Aorta (tissue), 5 donors: ENCODE measurements around the gene PAQR7. TPM values are rescaled to one million over a fixed set of nuclear protein-coding genes. Genes with fewer than 3 reads are reported as not detected.

Source experiments
- ATAC-seq: fragments of 200-7000 bp; cut with Tn5 transposase; one replicate; pipeline ENCODE4 v1.9.1; 2022; ENCODE audit warnings: moderate library complexity; ENCODE audit not compliant: low FRiP score
- DNase-seq, 2 donors: peaks; one replicate each; pipeline ENCODE4 v3.0.0-alpha.2; 2020
- H3K27ac ChIP-seq, 2 donors: one replicate each; pipeline ENCODE4 v1.5.1; 2013; ENCODE audit warnings: low read length in 2 of 2, mild to moderate bottlenecking in 2 of 2, moderate library complexity in 2 of 2, control low read depth in 1 of 2, inconsistent platforms in 1 of 2, low read depth in 1 of 2
- H3K27me3 ChIP-seq, 2 donors: one replicate each; pipeline ENCODE4 v1.6.1; 2013; ENCODE audit warnings: control low read depth in 1 of 2, low read length in 1 of 2, mild to moderate bottlenecking in 1 of 2, moderate library complexity in 1 of 2; ENCODE audit not compliant: insufficient read depth in 2 of 2, control insufficient read depth in 1 of 2
- H3K36me3 ChIP-seq, 2 donors: one replicate each; pipeline ENCODE4 v1.6.1; 2013; ENCODE audit warnings: control low read depth in 1 of 2, low read length in 1 of 2, mild to moderate bottlenecking in 1 of 2; ENCODE audit not compliant: insufficient read depth in 2 of 2, control insufficient read depth in 1 of 2
- H3K4me1 ChIP-seq, 2 donors: one replicate each; pipeline ENCODE4 v1.6.1; 2013; ENCODE audit warnings: low read length in 2 of 2, control low read depth in 1 of 2, mild to moderate bottlenecking in 1 of 2, moderate library complexity in 1 of 2; ENCODE audit not compliant: insufficient read depth in 2 of 2, control insufficient read depth in 1 of 2
- H3K4me3 ChIP-seq, 2 donors: one replicate each; pipeline ENCODE4 v1.5.1; 2013; ENCODE audit warnings: low read length in 2 of 2, control low read depth in 1 of 2, mild to moderate bottlenecking in 1 of 2
- H3K9me3 ChIP-seq: one replicate; pipeline ENCODE4 v1.6.1; 2013; ENCODE audit warnings: mild to moderate bottlenecking, low read length; ENCODE audit not compliant: control insufficient read depth
- WGBS, 2 donors: extraction: QIAGEN DNeasy Blood & Tissue Kit; methylation state at CpG; one replicate each; pipeline ENCODE4 v1.1.7; 2013; 5-methylcytosine and 5-hydroxymethylcytosine counted together
- intact Hi-C, 2 donors: fragments of 100-400 bp; cut with DNase I; formaldehyde crosslinking; loops; one replicate each; pipeline versions ENCODE4 v1.14.2 to v1.15.0; 2022
- long read RNA-seq, 2 donors: library from polyadenylated mRNA; unstranded; transcript quantifications; one replicate each; pipeline ENCODE4 v2.0.0, GENCODE V29; 2020 to 2021
- polyA plus RNA-seq, 2 donors: library from polyadenylated mRNA; stranded (reverse); fragments of 200-250 nt; gene quantifications; one replicate each; pipeline ENCODE4 v1.2.3, GENCODE V29; 2013
- total RNA-seq, 2 donors: library from RNA; stranded (reverse); fragmentation: NEBNext Ultra II Directional; extraction: Animal tissue kit (Norgen Biotek cat#: 25700); gene quantifications; one replicate each; pipeline ENCODE4 v1.2.1, GENCODE V29; 2021
- donor health status: healthy with polysubstance abuse.
- donor health status: Bipolar disorder and iron deficiency.
- donor health status: DM: no; HTN: no; CAD: no.
- donor health status: DM: no; HTN: no; CAD: no.
- donor health status: DM: yes; HTN: yes; CAD: no.

Gene PAQR7
- total RNA-seq: 10 to 100 TPM in 1 of 2 donors, 1 to 10 TPM in 1; 6.4 to 11.3 TPM
- polyA plus RNA-seq: 1 to 10 TPM; 7.9 to 8.5 TPM
- long read RNA-seq, donor 1, partial matches to known transcripts: 0 of 4 reads
- long read RNA-seq, donor 1, other reads (novel, unspliced or antisense): 4 of 4 reads
- long read RNA-seq, donor 2: 0 reads

DNA sequence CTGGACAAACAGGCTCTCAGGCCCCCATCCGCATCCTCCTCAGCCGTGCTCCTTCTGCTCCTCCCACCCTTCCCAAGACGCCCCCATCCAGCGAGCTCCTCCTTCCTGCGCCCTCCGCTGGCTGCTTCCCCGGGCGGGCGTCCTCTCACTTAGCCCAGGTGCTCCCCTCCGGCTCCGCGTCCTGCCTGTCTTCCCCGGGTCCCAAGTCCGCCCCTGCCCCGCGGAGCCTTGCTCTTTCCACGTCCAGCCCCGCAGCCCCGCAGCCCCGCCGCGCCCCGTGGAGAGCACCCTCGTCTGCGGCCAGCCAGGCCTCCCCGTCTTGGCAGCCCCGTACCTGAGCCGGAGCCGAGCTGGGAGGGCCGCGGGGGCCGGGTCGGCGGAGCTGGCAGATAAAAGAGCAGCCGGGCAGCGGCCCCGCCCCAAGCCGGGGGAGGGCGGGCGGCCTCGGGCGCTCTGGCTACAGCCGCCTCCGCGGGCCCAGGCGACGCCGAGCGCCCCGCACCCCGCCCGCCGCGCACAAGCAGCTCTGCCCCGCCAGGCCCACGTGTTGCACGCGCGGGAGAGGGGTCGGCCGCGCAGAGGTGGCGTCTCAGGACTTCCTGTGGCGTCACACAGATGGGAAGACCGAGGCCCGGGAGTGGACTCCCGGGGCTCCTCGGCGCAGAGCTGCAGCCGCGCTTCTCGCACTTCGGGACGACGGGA lies at the start of gene PAQR7:
PAQR7 (minus strand) TSS at position 555 of the 702 bp plus-strand sequence. CDS start 11,869 bp downstream, outside the sequence.
- peak; percentile 87 to 90 for DNase-seq
- H3K27me3 ChIP-seq: no peaks in the 10 kb centered on the region
- H3K36me3 ChIP-seq: no peaks in the 10 kb centered on the region
- ATAC-seq: peak; percentile 92
- H3K4me1 ChIP-seq: no peaks in the 10 kb centered on the region
- H3K4me3 ChIP-seq: peak within 1 kb of the TSS; percentile 54 to 73
- intact Hi-C loops: loop anchor here in 1 of 2 donors (1.0 kb wide), 1 partner anchor 17 kb away; no protein-coding TSS in a partner anchor
- no peaks in the 10 kb centered on the region for H3K9me3 ChIP-seq
- peak within 1 kb of the TSS in 1 of 2 donors; percentile 13 for H3K27ac ChIP-seq
- 0 to 1% methylated on average over 55 to 75 of the region's 75 CpGs for WGBS, 2 donors

- ATAC-seq: no peak
- no peaks in the 10 kb centered on the region for H3K27me3 ChIP-seq
- H3K4me1 ChIP-seq: no peaks in the 10 kb centered on the region
- DNase-seq: no peak
- no peak overlapping the region for H3K27ac ChIP-seq
- no peaks in the 10 kb centered on the region for H3K9me3 ChIP-seq
- 16 to 19% methylated on average over 2 of the region's 2 CpGs for WGBS, 2 donors
- no peak overlapping the region for H3K4me3 ChIP-seq
- intact Hi-C loops: no loop called here
- no peaks in the 10 kb centered on the region for H3K36me3 ChIP-seq
Measured at GRCh38 chr1:25924454-25924853, 48.9 kb upstream of the PAQR7 start.

DNA sequence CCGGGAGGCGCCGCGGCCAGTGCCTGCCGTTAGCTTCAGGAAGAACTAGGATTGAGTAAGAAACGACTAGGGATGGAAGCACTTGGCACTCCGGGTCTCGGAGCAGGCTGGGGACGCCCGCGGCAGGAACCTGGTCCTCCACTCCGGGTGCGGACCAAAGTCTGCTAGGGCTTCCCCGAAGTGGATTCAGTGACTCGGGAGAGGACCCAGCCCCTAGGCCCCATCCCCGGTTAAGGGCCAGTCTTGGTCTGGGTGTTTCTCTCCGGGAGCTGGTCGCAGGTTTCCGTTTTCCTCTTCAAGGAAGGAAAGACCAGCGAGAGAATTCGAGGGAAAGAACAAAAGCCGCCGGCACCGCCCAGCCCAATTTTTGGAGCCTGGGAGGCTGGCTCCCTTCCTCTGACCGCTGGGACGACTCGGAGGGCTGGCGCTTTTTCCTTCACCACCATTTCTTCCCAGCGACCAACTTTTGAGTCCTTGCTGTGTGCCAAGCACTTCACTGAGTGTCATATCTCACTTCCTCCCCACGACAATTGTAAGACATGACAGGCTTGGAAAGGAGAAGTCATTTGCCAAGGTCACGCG lies 47.6 kb upstream of the PAQR7 start:
- DNase-seq (peak; percentile 71 to 84), ATAC-seq (peak; percentile 77)
- H3K36me3 ChIP-seq: no peaks in the 10 kb centered on the region
- 1% methylated on average over 32 of the region's 32 CpGs for WGBS, 2 donors
- no peaks in the 10 kb centered on the region for H3K4me1 ChIP-seq
- peak overlapping the region; percentile 5 to 29 for H3K4me3 ChIP-seq
- H3K27ac ChIP-seq: peak overlapping the region; percentile 5 to 13
- H3K27me3 ChIP-seq: no peaks in the 10 kb centered on the region
- H3K9me3 ChIP-seq: no peaks in the 10 kb centered on the region
- intact Hi-C loops: loop anchor here in 1 of 2 donors (2.0 kb wide), 1 partner anchor 16 kb away; the partner anchor contains the start of gene STMN1

- no peaks in the 10 kb centered on the region for H3K27me3 ChIP-seq
- WGBS, 2 donors: 6 to 7% methylated on average over 49 of the region's 49 CpGs
- DNase-seq (peak in 1 of 2 donors; percentile 72), ATAC-seq (peak; percentile 74)
- intact Hi-C loops: loop anchor here in 1 of 2 donors (2.0 kb wide), 1 partner anchor 16 kb away; the partner anchor contains the start of gene STMN1
- H3K4me3 ChIP-seq: peak overlapping the region; percentile 5 to 29
- H3K36me3 ChIP-seq: no peaks in the 10 kb centered on the region
- H3K9me3 ChIP-seq: no peaks in the 10 kb centered on the region
- H3K27ac ChIP-seq: peak overlapping the region in 1 of 2 donors; percentile 13
- no peaks in the 10 kb centered on the region for H3K4me1 ChIP-seq
Measured at GRCh38 chr1:25922056-25922970, 46.8 kb upstream of the PAQR7 start.

DNA sequence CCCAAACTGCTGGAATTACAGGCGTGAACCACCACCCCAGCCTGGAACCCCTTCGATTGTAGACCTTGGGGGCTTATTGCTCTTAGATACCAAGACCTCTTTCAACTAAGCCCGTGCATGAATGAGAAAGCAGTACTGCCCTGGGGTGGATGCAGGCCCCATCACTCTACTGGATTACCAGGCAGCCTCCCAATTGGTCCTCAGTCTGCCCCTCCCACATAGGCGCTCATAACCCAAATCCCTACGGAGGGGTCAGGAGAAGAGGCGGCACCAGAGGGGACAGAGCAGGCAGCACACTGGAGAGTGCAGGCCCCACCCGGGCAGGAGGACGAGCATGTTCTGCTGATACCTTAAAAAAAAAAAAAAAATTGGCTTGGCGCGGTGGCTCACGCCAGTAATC lies 43.1 kb upstream of the PAQR7 start:
- intact Hi-C loops: no loop called here
- 90 to 91% methylated on average over 11 of the region's 11 CpGs for WGBS, 2 donors

GRCh38 chr1:25917996-25918395 lies 42.5 kb upstream of the PAQR7 start:
- ATAC-seq (no peak), DNase-seq (no peak)
- H3K36me3 ChIP-seq: no peaks in the 10 kb centered on the region
- no peak overlapping the region for H3K4me3 ChIP-seq
- WGBS, 2 donors: 58 to 67% methylated on average over 5 of the region's 5 CpGs
- intact Hi-C loops: no loop called here
- no peaks in the 10 kb centered on the region for H3K4me1 ChIP-seq
- no peak overlapping the region for H3K27ac ChIP-seq
- H3K9me3 ChIP-seq: no peaks in the 10 kb centered on the region
- H3K27me3 ChIP-seq: no peaks in the 10 kb centered on the region

More for the DNA sequence above, 43.1 kb upstream of the PAQR7 start:
- Histone ChIP-seq H3K4me1 (no peaks in the 10 kb centered on the region), H3K27me3 (no peaks in the 10 kb centered on the region), H3K4me3 (no peak overlapping the region), H3K36me3 (no peaks in the 10 kb centered on the region), H3K9me3 (no peaks in the 10 kb centered on the region), H3K27ac (no peak overlapping the region)
- DNase-seq (no peak), ATAC-seq (no peak)

DNA sequence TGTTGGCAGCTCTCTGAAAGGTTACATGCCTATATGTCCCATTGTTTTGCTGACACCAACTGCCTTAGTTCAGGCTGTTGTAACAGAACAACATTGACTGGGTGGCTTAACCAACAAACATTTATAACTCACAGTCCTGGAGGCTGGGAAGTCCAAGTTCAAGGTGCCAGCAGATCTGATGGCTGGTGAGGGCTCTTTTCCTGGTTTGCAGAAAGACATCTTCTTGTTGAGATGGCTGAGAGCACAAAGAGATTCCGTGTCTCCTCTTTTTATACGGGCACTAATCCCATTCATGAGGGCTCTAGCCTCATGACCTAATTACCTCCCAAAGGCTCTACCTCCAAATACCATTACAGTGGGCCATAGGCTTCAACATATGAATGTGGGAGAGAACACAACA lies 41.0 kb upstream of the PAQR7 start:
- ATAC-seq: no peak

More for the DNA sequence above, 41.0 kb upstream of the PAQR7 start:
- no peaks in the 10 kb centered on the region for H3K27me3 ChIP-seq
- H3K4me3 ChIP-seq: no peak overlapping the region
- H3K4me1 ChIP-seq: no peaks in the 10 kb centered on the region
- intact Hi-C loops: no loop called here
- WGBS, 2 donors: 95% methylated on average over 2 of the region's 2 CpGs
- no peak for DNase-seq
- no peaks in the 10 kb centered on the region for H3K36me3 ChIP-seq
- H3K27ac ChIP-seq: no peak overlapping the region
- H3K9me3 ChIP-seq: no peaks in the 10 kb centered on the region
